Inferior parietal cortex (tissue), 1 donor: Measurements from ENCODE around the gene ZNF521.

Experiments used
- DNase-seq: peaks from one replicate; pipeline ENCODE4 v3.0.0-alpha.2; 2016; ENCODE audit errors: extremely low spot score

The ZNF521 gene

DNA sequence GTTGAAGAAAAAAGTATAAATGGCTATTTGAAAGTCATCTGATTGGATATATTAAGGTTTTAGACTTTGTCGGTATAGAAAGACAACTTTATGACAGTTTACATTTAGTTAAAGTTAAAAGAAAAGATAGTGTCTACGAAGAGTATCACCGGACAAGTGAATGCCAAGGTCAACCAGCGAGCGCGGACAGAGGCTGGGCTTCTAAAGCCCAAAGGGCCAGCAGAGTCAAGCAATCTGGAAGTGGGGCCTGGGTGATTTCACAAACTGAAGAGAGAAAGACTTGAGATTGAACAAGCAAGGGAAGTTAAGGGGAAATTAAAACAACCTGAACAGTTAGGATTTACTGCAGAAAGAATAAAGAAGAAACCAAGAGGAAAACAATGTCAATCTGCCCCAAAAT, 16.3 kb downstream of the ZNF521 start:
- DNase-seq, result no peak

DNA sequence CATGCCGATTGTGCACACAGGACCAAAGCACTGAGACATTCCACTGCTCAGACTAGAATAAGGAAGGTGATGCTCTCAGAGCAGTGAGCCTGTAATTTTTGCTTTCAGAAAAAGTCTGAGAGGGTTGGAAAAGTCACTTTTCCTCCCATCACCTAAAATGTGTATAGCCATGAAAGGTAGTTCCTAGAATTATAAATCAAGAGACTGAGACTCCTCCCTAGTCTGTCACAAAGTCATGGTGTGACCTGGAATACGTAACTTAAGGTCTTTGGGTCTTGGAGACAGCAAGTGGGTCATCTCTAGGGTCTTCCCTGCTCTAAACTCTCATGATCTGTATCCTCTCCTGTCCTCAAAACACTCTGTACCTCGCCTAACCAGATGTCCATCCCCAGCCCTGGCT, 16.9 kb downstream of the ZNF521 start:
- no peak for DNase-seq

DNA sequence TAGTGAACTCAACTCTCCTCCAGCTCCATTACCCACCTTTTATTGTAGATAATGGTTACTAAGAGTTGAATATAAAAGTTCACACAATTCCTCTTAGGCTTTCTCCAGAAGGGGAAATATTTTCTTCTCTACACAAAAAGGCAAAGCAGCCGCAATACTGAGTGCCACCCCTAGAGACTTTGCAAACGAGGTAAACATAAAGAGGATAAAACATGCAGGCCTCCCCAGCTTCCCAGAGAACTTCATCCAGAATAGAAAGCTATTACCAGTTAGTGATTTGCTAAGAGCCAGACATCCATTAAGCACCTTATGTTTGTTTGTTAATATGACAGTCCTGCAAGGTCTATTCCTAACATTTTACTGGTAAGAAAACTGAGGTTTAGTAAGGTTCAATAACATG, 17.4 kb downstream of the ZNF521 start:
- DNase-seq, result no peak

DNA sequence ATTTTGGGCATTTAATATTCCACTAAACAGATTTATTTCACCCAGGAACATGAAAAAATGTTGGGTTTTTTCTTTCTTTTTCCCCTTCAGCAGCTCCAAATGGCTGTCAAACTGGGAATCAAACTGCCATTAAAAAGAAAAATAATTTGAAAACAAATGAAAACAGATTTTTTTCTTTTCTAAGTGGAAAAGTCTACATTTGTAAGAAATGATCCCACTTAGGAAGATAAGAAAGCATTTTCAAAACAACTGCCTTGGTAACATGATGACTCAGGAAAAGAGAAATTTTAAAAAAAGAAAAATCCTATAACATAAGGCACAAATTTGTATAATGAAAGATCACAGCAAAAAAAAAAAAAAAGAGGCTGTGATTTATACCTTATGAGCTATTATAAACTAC, 20.0 kb downstream of the ZNF521 start:
- no peak for DNase-seq

DNA sequence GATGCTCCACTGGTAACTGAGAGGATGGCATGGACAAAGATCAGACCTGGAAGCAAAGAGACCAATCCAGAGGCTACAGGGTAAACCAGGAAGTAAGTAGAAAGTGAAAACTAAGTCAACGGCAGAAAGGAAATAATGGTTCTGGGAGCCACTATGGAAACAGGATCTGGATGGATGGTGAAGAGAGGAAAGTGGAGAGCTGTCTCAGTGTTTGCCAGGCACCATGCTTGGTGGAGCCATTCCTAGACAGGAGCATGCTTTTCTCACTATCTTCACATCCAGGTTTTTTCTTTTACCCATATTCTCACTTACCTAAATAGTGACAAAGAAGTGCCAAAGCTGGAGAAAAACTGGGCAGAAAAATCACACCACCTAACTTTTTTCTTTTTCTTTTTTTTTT, 22.2 kb downstream of the ZNF521 start:
- DNase-seq, result no peak

DNA sequence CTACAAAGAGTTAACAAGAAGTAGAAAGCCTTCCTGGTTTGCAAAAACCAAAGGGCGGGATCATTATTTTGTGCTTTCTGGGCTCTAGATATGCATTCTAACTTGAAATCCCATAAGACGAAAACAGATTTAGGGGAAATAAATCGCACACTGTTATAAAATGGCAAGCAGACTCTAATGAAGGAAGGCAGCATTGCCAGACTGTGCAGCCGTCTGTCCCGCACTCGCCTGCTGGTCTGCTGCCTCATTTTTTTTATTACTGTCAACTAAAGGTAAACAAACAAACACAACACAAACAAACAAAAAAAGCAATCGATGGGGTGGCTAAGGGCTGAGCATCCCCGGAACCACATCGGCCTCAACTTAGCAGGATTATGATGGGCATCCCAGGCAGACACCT, 24.4 kb downstream of the ZNF521 start:
- DNase-seq, result no peak

DNA sequence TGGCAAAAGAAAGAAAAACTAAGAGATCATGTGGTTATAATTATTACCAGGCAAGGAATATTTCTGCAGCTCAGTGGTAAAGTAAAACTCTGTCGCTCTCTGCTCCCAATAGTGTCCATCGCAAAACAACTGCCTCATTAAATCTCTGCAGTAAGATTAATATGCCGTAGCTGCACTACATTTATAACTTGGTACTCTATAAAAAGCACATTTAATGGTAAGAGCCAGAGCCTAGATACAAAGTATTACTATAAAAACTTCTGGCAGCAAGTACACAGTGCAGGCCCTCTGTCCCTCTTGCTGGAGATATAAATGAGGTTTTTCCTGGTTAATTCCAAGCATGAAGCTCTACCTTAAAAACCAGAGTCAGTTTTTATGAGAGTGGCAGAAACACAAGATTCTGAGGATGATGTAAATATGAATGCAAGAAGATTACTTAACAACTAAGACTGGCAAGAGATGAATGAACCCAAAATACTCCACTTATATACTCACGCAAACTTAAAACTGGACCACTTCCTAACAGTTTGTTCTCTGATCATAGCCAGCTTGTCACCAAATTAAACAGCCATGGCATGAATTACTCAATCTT, 25.5 kb downstream of the ZNF521 start:
- no peak for DNase-seq

DNA sequence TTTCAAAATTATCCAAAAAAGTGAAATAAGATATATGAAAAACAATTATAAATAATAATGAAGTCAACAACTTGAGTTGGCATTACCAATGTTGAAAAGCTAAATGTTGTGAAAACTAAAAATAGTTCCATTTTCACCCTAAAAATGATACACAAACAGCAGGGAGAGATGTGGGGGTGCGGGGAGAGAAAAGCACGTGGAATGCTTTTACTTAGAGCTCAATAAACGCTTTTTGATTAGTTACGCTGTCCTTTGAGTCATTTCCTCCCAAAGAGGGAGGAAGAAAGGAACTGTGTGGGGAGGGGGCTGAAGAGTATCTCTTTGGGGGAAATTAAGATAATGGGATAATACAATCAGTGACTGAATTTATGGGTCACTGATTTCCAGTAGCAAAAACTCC, 29.2 kb downstream of the ZNF521 start:
- no peak for DNase-seq

DNA sequence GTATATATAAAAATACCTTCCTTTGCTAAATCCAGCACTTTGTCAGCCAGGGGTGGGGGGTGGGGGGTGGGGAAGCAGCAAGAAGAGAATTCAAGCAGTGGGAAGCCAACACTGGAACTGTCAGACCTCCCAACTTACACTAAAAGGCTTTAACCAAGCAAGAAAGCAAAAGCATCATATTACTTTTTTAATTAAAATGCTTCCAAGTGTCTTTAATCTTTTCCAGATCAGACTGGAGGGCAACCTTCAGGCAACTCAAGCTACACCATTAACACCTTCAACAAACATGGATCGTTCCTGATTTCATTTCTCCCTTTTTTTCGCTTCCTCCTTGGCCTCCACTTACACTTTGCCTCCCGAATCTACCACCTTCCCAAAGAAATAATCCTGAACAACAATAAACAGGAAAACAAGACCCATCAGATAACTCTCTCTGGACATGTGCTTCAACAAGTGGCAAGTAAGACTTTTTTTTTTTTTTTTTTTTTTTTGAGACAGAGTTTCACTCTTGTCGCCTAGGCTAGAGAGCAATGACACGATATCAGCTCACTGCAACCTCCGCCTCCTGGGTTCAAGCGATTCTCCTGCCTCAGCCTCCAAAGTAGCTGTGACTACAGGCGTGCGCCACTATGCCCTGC, 35.5 kb downstream of the ZNF521 start:
- DNase-seq, result no peak

DNA sequence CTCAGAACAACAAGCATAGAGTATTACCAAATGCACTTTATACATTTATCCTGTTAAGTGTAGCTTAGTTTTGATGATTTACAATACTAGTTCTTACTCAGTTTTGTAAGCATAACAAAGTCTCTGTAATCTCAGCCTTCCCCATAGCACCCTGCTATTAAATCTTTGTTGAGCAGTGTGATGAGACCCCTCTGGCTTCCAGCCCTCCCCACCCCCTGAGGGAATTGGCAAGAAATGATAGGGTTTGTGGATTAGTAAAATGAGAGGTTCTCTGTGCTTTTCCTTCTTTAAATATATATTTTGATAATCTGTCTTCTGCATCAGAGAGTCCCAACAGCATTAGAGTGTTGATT, 37.2 kb downstream of the ZNF521 start:
- no peak for DNase-seq

DNA sequence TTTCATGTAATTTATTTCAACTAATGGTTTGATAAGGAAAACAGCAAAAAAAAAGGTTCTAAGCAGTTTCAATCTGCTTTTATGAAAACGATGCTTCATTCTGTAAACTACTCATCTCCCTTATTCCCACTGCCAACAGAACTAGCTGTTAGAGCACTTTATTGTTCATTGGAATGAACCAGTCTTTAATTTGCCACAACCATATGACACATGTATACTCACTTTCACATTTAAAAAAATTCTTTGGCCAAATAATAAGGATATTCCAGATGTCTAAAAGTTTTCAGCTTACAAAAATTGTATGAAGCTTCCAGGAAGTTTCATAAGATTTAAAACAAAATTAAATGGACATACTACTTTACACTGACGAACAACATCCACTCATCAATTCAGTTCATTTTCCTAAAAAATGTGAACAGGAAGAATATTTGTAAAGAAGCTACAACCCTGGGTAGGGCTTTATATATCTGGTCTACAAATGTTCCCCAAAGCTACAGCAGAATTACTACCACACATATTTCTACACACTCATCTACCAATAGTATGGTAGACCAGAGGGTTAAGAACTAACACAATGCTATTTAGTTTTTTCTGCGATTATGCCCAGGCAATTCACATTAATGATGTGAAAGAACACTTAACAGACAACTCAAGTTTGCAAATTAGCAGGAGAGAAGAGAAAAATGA, 37.7 kb downstream of the ZNF521 start:
- no peak for DNase-seq

DNA sequence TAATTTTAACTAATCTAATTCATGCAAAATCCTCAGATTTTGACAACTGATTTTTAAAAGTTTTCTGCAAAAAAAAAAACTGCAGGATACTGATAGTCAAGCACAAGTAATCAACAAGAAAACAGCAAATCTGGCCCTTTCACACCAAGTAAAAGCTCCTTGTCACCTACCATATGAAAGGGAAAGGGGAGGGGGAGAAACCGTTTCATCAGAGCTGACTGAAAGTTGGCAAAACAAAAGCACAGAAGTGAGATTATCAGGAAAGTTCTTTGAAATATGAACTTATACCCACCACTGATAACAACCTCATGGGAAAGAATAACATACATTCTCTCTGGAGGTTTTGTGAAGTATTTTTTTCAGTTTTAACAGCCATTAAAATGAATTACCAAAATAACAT, 38.7 kb downstream of the ZNF521 start:
- DNase-seq, result no peak

DNA sequence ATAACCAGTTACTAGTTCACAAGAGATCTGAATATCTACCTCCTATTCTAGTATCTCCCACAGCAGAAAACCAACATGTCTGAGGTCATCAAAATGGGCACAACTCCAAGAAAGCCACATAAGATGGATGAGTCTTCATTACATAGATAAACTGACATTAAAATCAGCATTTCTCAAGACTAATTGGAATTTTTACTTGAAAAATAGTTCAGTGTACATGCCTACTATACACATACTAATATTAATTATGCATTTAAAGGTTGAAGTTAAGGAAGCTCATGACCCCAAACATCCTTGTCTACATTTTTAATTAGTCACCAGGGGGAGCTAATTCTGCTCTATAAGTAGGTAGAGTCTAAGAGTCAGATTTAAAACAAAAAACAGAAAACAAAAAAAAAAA, 41.9 kb downstream of the ZNF521 start:
- DNase-seq, result no peak

DNA sequence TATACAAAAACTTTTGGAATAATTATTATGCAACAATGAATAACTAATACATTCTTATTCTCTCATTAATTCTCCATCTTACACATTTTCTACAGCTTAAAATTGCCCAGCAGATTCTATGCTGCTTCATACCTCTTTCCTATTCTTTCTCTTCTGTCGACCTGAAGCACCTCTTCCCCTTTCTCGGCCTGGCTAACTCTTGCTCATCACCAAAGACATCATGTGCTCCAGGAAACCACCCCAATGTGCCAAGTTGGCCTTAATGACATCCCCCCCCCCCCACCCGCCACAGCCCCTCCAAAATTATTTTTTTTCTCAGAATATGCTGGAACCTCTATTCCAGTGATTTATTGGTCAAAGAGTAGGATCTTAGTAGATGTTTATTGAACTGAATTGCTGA, 43.6 kb downstream of the ZNF521 start:
- no peak for DNase-seq

DNA sequence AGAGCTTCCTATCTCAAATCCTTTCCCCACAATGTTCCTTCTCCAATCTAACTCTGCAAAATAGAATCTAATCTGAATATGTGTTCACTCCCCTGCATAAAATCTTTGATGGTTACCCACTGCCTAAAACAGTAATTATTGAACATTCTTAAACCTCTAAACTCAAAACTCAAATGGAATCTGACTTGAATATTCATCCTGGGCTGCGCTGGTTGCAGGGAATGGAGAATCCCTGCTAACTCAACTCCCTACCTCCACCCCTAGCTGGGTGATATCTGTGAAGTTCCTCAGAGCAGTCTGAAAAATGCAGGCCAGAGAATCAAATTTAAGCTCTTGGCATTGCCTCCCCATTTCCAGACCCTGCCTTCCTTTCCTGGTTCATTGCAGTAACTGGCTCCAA, 44.8 kb downstream of the ZNF521 start:
- no peak for DNase-seq

DNA sequence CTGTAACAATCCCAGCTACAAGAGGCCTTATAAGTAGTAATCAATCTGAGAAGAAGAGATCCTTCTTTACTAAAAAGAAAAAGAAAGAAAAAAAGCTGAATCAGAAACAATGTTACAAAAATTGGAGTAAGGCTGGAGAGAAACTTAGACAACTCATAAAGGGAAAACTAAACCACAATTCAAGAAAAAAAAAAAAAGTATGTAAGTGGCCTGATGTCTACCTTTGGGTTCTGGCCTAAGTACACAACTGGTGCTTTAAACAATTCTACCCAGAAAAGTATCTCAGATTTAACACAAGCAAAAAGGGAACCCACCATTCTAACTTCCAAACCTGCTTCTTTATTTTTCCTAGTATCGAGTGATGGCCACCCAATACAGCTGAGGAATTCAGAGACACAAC, 45.3 kb downstream of the ZNF521 start:
- no peak for DNase-seq

DNA sequence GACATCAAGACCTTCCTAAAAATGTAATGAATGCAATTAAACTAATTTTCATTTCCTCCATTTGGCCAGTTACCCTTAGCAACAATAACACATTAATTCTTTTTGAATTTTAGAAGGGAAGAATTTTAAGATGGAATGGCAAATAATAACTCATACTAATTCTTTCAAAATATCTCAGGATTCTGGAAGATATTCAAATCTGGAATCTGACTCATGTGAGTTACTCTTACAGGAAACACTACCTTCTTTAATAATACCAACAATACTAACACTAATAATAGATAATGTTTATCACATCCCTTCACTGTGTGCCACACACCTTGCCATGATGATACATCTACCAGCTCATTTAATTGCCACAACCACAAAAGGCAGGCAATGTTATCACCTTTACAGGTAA, 46.4 kb downstream of the ZNF521 start:
- DNase-seq, result no peak

DNA sequence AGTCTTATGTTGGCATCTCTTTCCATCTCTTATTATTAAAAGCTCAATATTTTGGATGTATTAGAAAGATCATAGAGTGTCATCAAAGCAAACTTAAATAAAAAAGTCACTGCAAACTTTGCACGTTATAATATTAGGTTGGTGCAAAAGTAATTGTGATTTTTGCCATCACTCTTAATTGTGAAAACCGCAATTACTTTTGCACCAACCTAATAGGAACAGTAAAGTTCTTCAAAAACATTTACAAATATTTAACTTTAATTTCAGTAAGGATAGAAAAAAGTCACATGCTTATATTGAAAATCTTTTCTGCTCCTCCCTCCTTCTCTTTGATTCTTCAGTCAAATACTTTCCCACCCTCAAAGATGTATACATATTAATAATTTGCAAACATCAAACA, 51.5 kb downstream of the ZNF521 start:
- DNase-seq, result no peak

DNA sequence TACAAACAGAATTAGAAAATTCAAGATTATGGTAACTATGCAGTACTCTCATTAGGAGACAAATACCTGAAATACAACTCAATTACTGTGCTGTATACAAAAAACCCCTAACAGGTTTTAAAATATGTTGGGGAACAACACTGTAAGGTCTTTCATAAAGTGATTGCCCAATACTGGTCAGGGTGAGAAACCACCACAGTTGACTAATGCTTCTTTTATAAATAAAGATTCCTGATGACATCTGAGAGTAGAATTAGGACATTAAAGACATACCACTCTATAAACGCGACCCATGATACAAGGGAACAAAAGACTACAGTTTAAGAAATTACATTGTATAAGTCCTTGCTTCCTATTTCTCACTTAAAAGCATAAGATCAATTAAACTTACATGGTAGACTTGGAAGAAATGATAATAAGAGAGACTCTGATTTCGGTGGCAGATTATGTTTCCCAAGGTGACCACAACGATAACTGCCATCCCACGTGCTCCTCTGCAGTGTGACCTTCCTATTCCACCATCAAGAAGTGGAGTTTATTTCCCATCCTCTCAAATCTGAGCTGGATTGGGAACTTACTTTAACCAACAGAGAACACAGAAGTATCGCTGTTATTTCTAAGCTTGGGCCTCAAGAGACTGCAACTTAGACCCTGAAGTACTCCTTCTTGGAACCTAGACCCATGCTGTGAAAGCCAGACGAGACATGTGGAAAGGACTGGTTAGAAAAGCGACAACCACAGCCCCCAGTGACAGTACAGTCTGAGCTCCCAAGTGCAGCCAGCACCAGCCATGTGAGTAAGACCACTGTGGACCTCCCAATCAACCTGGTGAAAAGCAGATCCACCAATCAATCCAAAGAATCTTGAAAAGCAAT, 52.3 kb downstream of the ZNF521 start:
- no peak for DNase-seq

DNA sequence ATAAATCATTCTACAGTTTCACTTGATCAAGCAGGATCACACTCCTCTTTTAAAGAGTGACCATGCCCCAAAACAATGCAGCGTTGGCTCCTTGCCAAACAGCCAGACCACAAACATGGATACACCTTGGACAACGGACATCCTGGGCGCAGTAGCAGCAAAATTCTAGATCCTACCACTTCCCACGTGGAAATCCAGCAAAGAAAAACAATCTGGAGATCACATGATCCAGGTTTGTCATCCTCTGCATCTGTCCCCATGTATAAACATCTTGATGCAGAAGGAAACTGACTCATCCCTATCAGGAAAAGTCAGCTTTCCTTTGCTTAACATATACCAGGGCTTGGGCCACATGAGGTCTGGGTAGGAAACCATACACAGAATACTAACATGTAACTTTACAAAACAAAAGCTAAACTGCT, 53.1 kb downstream of the ZNF521 start:
- DNase-seq, result no peak

DNA sequence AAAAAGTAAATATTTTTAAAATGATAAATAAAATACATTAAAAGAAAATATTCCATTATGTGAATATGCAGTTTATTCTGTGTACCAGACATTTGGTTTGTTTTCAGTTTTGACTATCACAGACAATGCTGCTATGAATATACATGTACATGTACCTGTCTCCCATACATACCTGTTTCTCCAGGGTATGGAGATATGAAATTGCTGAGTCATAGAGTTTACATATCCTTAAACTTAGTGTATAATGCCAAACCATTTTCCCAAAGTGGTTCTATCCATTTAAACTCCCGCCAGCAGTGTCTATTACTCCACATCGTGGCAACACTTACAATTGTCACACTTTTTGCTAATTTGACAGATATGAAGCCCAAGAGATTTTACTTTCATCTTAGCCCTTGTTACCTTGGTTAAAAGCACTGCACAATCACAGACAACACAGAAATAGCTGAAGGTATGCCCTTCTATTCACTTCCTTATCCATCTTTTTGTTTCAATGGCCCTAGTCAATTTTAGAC, 56.3 kb downstream of the ZNF521 start:
- DNase-seq, result no peak

DNA sequence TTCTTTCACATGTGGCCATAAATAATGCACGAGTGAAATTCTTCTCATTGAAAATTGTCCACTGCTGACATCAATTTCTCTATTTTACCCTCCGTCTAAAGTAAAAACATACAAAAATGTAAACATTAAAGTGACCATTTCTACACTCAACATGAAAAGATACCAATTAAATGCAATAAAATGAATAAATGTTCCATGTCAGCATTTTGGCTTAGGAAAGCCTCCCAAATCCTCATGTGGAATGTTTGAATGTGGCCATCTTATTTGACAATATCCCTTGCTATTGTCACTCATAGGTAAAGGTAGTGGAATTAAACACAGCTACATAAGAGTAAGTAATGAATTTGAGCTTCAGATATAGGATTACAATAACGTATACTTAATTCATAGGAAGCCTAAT, 60.8 kb downstream of the ZNF521 start:
- DNase-seq, result no peak
